HG03571 (cell line): ENCODE results near the gene PIP4K2B.
A peak's percentile ranks its signal among the peaks of the same experiment; 100 is the strongest.
"Not testable (repeated sequence)": the region's sequence is repeated elsewhere in the genome, so short reads cannot be mapped to it uniquely, and the experiment has no call there.

Experiments
- ATAC-seq: cut with Tn5 transposase; IDR thresholded peaks from one replicate; pipeline ENCODE4 v1.9.1; 2021; ENCODE audit not compliant: unreplicated experiment

Gene PIP4K2B

DNA sequence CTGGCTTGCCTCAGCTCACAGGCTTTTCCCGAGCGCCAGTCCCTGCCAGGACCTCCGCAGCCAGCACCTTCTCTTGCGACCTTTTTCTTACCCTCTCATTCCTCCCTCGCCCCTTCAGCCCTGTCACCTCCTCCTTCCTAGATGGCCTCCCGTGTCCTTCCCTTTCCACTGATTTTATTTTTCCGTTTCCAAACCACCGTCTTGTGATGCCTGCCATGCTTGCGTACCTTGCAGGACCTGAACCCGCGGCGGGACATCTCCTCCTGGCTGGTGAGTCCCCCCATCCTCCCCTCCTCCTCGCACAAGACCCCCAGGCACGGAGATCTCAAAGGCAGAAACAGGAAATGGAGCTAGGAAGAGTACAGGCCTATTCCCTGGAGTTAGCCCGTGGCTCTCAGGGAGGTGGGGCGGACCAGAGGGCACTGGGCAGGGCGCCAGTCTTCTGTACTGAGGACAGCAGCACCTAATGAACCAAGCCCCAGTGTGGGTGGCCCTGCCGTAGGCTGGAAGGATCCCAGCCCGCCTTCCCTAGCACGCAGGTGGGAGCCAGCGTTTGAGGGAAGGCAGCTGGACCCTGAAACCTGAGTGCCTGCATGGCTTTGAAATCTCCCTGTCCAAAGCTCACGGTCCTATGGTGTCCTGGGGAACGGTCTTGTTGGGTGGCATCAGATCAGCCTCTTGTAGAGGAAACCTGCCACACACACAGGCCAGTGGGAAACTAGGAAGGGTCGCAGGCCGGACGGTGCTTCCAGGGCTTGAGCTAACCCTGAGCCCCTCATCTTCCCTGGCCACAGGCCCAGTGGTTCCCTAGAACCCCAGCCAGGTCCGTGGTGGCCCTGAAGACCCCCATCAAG is 68.6 kb downstream of the PIP4K2B start:
- ATAC-seq: no peak

- ATAC-seq: peak; percentile 67
Observed at GRCh38 chr17:38729886-38730525, 69.3 kb downstream of the PIP4K2B start, which contains the start of gene CISD3. TSS of gene CISD3 (plus strand) at chr17:38730341. CDS start at chr17:38730359, 18 bp downstream.

DNA sequence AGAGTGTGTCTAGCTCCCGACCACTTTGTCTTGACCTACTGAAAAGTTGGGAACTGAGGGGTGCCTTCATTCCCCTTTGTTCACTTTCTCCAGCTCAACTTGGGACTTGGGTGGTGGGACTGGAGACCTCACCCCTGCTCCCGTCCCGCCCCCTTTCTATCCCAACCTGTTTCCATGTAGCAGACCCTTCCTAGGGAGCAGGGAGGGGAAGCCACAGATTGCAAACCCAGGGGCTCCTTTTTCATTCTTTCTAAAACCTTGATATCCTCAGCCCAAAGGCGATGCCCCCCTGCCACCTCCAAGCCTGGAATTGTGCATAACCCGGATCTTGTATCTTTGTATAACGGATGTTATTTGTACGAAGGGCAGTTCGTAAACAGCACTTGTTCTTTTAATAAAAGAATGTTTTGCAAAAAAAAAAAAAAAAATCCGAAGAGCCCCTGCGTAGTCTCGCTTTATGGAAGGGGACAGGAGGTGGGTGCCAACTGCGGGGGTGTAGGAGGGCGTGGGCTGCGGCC is 69.9 kb downstream of the PIP4K2B start:
- no peak for ATAC-seq

DNA sequence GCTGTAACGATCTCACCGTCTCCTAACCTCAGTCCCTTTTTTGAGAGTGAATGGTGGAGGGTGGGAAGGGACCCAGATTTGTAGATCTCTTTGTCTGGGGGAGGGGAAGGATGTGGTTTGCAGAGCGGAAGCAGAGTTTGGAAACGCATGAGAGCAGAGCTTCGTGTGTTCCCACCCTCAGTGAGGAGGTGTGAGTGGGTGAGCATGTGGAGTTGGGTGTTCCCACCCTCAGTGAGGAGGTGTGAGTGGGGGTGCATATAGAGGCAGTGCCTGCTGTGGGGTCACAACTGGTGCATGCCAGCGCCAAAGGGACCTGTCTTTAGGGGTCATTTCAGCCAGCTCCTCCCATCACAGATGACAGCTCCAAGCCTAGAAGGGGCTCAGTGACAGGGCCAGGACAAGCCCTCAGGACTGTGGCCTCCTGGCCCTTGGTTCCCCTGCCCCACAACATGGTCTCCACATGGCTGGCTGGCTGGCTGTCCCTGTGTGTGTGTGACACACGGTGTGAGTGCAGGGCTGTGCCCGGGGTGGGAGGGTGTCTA is 71.0 kb downstream of the PIP4K2B start:
- no peak for ATAC-seq

GRCh38 chr17:38727736-38728135 is 71.6 kb downstream of the PIP4K2B start:
- ATAC-seq: no peak

- ATAC-seq: not testable (repeated sequence)
Observed at GRCh38 chr17:38726145-38726544, 73.2 kb downstream of the PIP4K2B start.

GRCh38 chr17:38725066-38725465 is 74.3 kb downstream of the PIP4K2B start:
- ATAC-seq: no peak

DNA sequence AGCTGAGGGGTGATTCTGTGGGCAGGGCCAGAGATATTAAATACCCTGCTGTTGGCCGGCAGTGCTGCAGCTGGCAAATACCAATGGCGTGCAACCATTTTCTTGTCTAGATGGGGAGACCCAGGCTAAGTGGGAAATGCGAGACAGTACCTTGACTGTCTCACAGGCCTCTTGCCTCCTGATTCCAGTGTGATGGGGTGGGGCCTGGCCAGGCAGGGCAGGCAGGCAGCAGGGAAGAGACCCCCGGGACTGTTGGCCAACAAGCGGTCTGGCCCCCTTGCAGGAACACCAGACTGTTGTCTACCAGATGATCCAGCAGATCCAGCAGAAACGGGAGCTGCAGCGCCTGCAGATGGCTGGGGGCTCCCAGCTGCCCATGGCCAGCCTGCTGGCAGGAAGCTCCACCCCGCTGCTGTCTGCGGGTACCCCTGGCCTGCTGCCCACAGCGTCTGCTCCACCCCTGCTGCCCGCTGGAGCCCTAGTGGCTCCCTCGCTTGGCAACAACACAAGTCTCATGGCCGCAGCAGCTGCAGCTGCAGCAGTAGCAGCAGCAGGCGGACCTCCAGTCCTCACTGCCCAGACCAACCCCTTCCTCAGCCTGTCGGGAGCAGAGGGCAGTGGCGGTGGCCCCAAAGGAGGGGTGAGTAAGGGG is 74.9 kb downstream of the PIP4K2B start:
- no peak for ATAC-seq

- no peak for ATAC-seq
Observed at GRCh38 chr17:38721802-38722201, 77.6 kb downstream of the PIP4K2B start.

DNA sequence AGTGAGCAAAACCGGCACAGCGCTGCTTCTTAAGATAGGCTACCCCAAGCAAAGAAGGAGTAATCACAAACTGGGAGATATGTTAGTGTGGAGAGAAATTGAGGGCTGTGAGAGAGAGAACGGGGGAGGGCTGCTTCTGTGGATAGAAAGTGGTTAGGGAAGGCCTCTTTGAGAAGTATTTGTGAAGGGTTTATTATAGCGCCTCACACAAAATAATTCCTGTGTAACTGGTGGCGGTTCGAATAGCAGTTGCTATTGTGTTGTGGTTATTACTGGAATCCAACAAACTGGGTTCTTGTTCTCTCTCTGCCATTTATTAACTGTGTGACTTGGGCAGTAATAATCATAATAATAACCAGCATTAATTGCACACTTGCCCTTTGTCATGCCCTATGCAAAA is 78.4 kb downstream of the PIP4K2B start:
- ATAC-seq: no peak

DNA sequence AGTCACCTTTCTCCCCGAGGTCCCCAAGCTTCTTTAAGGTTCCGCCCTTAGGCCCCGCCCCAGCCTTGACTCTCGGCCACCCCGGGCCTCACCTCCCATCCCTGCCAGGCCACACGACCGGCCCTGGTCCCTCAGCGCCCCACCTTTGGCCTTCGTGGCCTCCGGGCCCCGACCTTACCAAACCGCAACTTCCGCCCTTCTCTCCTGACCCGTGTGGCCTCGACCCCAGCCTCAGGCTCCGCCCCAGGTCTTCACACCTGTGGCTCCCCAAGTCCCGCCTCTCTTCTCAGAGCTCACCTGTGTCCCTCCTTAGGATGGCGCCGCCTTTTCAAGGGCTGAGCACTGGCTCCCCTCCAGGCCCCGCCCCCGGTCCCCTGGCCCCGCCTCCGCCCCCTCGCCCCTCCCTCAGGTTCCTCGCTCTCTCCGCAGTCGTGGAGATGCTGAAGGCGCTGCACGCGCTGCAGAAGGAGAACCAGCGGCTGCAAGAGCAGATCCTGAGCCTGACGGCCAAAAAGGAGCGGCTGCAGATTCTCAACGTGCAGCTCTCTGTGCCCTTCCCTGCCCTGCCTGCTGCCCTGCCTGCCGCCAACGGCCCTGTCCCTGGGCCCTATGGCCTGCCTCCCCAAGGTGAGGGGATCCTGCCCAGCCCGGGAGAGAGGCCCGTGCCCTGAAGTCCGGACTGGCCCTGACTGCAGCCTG is 79.3 kb downstream of the PIP4K2B start:
- no peak for ATAC-seq

DNA sequence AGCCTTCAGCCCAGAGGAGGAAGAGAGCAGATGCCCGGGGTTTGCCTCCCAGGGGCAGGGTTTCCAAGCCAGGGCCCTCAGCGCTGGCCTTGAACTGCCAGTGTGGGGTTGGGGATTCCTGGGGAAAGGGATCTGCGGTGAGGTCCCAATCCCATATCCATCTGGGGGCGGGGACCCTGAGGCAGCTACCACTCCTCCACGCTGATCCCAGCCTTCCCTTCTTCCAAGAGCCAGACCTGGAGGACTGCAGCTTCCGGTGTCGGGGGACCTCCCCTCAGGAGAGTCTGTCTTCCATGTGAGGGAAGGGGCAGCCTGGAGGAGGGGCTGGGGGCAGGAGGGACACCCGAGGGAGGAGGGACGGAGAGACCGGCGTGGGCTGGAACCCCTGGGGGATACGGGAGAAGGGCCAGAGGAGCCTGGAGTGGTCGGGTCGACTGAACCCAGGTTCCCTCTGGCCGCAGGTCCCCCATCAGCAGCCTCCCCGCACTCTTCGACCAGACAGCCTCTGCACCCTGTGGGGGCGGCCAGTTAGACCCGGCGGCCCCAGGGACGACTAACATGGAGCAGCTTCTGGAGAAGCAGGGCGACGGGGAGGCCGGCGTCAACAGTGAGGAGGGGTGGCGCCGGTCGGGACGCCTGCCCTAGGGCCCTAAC is 79.9 kb downstream of the PIP4K2B start:
- ATAC-seq: no peak

- ATAC-seq: no peak
Observed at GRCh38 chr17:38717139-38717745, 82.1 kb downstream of the PIP4K2B start.

GRCh38 chr17:38716368-38717005 is 82.9 kb downstream of the PIP4K2B start:
- ATAC-seq: no peak
